GM19372 (cell line): ENCODE data around the gene NFIX.
A peak's percentile ranks its signal among the peaks of the same experiment; 100 is the strongest.

ENCODE experiments used
- ATAC-seq: cut with Tn5 transposase; IDR thresholded peaks from one replicate; pipeline ENCODE4 v1.9.1; 2021; ENCODE audit warnings: mild to moderate bottlenecking, low read depth, moderate library complexity; ENCODE audit not compliant: unreplicated experiment

Gene NFIX

GRCh38 chr19:13099073-13099999, 104.1 kb downstream of the NFIX start:
- no peak for ATAC-seq

GRCh38 chr19:13100031-13100588, 104.8 kb downstream of the NFIX start:
- no peak for ATAC-seq

- no peak for ATAC-seq
These were observed 105.7 kb downstream of the NFIX start for GRCh38 chr19:13100841-13101589.

- no peak for ATAC-seq
These were observed 106.5 kb downstream of the NFIX start for GRCh38 chr19:13101590-13102415.

- ATAC-seq, result no peak
These were observed 107.1 kb downstream of the NFIX start for GRCh38 chr19:13102416-13102665.

GRCh38 chr19:13102666-13103580, 107.6 kb downstream of the NFIX start, which contains the start of gene LYL1:
TSS of gene LYL1 (minus strand) at chr19:13102858. CDS start at chr19:13101171, 1,687 bp downstream.
- peak; percentile 42 for ATAC-seq

GRCh38 chr19:13103581-13104359, 108.5 kb downstream of the NFIX start:
- no peak for ATAC-seq

- ATAC-seq, result no peak
These were observed 109.1 kb downstream of the NFIX start for GRCh38 chr19:13104360-13104847.

- ATAC-seq, result no peak
These were observed 109.8 kb downstream of the NFIX start for GRCh38 chr19:13104848-13105711.

GRCh38 chr19:13109361-13110098, 114.3 kb downstream of the NFIX start:
- ATAC-seq, result no peak

GRCh38 chr19:13110099-13110610, 114.9 kb downstream of the NFIX start:
- ATAC-seq, result no peak

- no peak for ATAC-seq
These were observed 117.3 kb downstream of the NFIX start for GRCh38 chr19:13112555-13112954.

- no peak for ATAC-seq
These were observed 120.6 kb downstream of the NFIX start for GRCh38 chr19:13115936-13116281.

GRCh38 chr19:13116282-13117175, 121.3 kb downstream of the NFIX start, which contains the start of gene TRMT1:
TSS of gene TRMT1 (minus strand) at chr19:13116740. CDS start at chr19:13116399, 341 bp downstream.
- peak; percentile 36 for ATAC-seq

- ATAC-seq, result no peak
These were observed 122.0 kb downstream of the NFIX start for GRCh38 chr19:13117176-13117771.
